ENCODE results near the gene ARHGEF25. TPM values are rescaled to one million over a fixed set of nuclear protein-coding genes. Genes with fewer than 3 reads are reported as not detected.
"Not testable (repeated sequence)": the region's sequence is repeated elsewhere in the genome, so short reads cannot be mapped to it uniquely, and the experiment has no call there.

Gene ARHGEF25
- total RNA-seq, 1 donor from 2014 or later: 18.4 TPM

DNA sequence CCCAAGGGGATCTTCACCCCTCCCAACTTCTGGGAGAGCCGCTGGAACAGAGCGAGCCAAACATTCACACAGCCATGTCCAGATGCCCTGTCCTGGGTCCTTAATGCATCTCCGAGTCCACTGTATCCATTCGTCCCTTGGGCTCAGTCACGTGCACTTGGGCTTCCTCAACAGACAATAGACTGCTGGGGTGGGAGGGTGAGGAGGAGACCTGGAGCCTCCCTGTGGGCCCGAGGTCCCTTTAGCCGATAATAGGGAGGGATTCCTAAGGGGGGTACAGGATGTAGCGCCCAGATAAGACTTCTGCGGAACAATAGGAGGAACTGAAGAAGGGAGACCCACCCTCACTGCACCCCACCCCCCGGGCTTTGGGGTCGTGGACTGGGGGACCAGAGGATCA is 6.7 kb downstream of the ARHGEF25 start:
- no peak for DNase-seq (ENCODE audit: low spot score, unreplicated experiment)
- Mint-ChIP-seq H3K4me1 (ENCODE audit: low read depth) (peaks cover 11% of the 10 kb centered on the region), H3K9me3 (ENCODE audit: low read depth) (no peaks in the 10 kb centered on the region), H3K27me3 (peaks cover 86% of the 10 kb centered on the region), H3K4me3 (ENCODE audit: low read depth) (no peak overlapping the region), H3K27ac (no peak overlapping the region), H3K36me3 (ENCODE audit: insufficient read depth) (peaks cover 13% of the 10 kb centered on the region)
- TF ChIP-seq, protein P1, sequence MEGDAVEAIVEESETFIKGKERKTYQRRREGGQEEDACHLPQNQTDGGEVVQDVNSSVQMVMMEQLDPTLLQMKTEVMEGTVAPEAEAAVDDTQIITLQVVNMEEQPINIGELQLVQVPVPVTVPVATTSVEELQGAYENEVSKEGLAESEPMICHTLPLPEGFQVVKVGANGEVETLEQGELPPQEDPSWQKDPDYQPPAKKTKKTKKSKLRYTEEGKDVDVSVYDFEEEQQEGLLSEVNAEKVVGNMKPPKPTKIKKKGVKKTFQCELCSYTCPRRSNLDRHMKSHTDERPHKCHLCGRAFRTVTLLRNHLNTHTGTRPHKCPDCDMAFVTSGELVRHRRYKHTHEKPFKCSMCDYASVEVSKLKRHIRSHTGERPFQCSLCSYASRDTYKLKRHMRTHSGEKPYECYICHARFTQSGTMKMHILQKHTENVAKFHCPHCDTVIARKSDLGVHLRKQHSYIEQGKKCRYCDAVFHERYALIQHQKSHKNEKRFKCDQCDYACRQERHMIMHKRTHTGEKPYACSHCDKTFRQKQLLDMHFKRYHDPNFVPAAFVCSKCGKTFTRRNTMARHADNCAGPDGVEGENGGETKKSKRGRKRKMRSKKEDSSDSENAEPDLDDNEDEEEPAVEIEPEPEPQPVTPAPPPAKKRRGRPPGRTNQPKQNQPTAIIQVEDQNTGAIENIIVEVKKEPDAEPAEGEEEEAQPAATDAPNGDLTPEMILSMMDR (IDR thresholded peaks at IDR 0.05; ENCODE audit: unreplicated experiment): no peak

DNA sequence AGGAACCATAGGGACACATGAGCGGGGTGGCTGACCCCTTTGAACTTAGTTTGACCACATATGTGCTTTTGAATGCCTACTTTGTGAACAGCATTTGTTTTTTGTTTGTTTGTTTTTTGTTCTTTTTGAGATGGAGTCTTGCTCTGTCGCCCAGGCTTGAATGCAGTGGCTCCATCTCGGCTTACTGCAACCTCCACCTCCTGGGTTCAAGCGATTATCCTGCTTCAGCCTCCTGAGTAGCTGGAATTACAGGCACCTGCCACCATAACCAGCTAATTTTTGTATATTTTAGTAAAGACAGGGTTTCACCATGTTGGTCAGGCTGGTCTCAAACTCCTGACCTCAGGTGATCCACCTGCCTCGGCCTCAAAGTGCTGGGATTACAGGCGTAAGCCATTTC is 7.2 kb downstream of the ARHGEF25 start:
- not testable (repeated sequence) for H3K4me3 Mint-ChIP-seq (ENCODE audit: low read depth); H3K27ac Mint-ChIP-seq; DNase-seq (ENCODE audit: low spot score, unreplicated experiment); H3K9me3 Mint-ChIP-seq (ENCODE audit: low read depth)
- Mint-ChIP-seq H3K36me3 (ENCODE audit: insufficient read depth) (peaks cover 13% of the 10 kb centered on the region), H3K27me3 (peaks cover 86% of the 10 kb centered on the region), H3K4me1 (ENCODE audit: low read depth) (peaks cover 11% of the 10 kb centered on the region)

DNA sequence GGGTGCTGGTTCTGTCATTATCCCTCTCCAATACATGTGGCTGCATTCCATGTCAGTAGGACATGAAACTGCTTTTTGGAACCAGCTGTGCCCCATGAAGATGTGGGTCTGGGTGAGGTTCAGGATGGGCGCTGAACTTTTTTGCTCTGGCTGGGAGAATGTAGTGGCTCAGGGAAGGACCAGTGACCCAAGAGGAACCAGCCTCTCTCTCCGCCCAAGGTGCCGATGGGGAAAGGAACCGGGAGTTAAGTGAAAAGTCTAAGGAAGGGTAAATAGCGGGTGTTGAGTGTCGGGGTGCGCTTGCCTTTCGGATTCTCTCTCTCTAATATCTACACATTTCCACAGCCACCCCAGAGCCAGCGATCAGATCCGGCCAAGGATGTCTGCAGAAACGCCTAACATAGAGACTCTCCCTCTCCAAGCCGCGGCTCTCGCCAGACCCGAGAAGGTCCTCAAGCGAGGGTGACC is 7.8 kb downstream of the ARHGEF25 start:
- no peaks in the 10 kb centered on the region for H3K9me3 Mint-ChIP-seq (ENCODE audit: low read depth)
- peaks cover 91% of the 10 kb centered on the region for H3K27me3 Mint-ChIP-seq
- peaks cover 11% of the 10 kb centered on the region for H3K4me1 Mint-ChIP-seq (ENCODE audit: low read depth)
- H3K4me3 Mint-ChIP-seq (ENCODE audit: low read depth): peak overlapping the region; percentile 60
- no peak overlapping the region for H3K27ac Mint-ChIP-seq
- DNase-seq (ENCODE audit: low spot score, unreplicated experiment): no peak
- TF ChIP-seq, protein P1 (IDR thresholded peaks at IDR 0.05; ENCODE audit: unreplicated experiment): no peak
- peaks cover 13% of the 10 kb centered on the region for H3K36me3 Mint-ChIP-seq (ENCODE audit: insufficient read depth)

DNA sequence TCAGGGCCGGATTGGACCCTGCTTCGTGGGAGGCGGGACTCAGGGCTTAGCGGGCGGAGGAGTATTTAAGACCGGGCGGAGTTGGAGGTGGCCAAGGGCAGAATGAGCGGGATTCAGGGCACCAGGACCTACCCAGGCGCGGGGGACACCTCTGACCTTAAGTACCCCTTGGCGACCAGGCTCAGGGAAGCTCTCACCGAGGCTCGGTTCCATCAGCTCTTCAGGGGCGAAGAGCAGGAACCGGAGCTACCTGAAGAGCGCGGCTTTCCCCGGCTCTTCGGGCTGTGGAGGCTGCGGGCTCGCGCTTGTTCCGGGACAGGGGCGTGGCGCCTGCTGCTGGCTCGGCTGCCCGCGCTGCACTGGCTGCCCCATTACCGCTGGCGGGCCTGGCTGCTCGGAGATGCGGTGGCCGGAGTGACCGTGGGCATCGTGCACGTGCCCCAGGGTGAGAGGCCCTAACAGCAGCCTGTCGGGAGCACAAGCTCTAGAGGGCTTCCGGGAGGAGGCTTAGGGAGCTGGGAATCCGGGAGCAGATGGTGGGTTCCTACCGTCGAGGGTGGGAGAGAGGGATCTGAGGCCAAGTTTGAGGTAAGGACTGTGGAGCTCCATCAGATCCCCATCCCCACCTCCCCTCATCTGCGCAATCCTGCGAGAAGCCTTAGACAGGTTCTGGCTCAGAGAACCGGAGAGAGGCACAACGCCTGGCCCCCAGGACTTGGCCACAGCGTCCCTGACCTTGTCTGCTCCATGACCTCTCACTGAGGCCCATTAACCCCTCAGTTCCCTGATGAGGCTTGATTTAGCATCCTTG is 8.4 kb downstream of the ARHGEF25 start:
- TF ChIP-seq, protein P1 (IDR thresholded peaks at IDR 0.05; ENCODE audit: unreplicated experiment): no peak
- peaks cover 11% of the 10 kb centered on the region for H3K4me1 Mint-ChIP-seq (ENCODE audit: low read depth)
- H3K36me3 Mint-ChIP-seq (ENCODE audit: insufficient read depth): peaks cover 13% of the 10 kb centered on the region
- no peak overlapping the region for H3K27ac Mint-ChIP-seq
- no peak for DNase-seq (ENCODE audit: low spot score, unreplicated experiment)
- peak overlapping the region; percentile 60 for H3K4me3 Mint-ChIP-seq (ENCODE audit: low read depth)
- H3K9me3 Mint-ChIP-seq (ENCODE audit: low read depth): no peaks in the 10 kb centered on the region
- H3K27me3 Mint-ChIP-seq: peaks cover 93% of the 10 kb centered on the region

DNA sequence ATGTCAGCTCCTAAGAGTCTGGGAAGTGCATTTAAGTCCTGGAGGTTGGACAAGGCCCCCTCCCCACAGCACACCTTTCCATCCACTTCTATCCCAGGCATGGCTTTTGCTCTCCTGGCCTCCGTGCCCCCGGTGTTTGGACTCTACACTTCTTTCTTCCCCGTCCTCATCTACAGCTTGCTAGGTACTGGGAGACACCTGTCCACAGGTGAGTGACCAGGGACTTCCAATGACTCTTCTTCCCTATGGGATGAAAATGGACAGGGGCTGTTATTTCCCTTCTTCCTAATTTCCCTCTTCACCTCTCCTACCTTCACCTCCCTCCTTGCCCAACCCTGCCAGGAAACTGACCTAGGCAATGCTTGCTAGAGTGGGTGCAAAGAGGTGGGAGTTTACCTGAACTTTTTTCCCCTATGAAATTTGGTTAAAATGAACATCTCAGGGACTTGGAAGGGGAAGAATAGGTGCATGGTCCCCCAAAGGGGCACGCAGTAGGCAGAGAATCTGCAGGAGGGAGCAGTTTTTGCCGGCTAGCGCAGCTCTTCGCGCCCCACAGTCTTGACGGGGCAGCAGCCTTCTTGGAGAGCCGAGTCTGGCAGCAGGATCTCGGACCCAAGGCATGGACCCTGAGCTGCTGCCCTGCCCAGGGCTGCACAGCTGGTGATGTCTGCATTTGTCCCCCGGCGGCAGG is 9.2 kb downstream of the ARHGEF25 start:
- Mint-ChIP-seq H3K27me3 (peaks cover 98% of the 10 kb centered on the region), H3K9me3 (ENCODE audit: low read depth) (no peaks in the 10 kb centered on the region), H3K4me1 (ENCODE audit: low read depth) (peaks cover 11% of the 10 kb centered on the region), H3K4me3 (ENCODE audit: low read depth) (peak overlapping the region; percentile 54), H3K27ac (no peak overlapping the region), H3K36me3 (ENCODE audit: insufficient read depth) (peaks cover 11% of the 10 kb centered on the region)
- no peak for DNase-seq (ENCODE audit: low spot score, unreplicated experiment)
- TF ChIP-seq, protein P1 (IDR thresholded peaks at IDR 0.05; ENCODE audit: unreplicated experiment): no peak

Measured in progenitor cell of endocrine pancreas (in vitro differentiated cells).